ENCODE data around the gene STARD6.
"Not testable (repeated sequence)": the region's sequence is repeated elsewhere in the genome, so short reads cannot be mapped to it uniquely, and the experiment has no call there.

The STARD6 gene

DNA sequence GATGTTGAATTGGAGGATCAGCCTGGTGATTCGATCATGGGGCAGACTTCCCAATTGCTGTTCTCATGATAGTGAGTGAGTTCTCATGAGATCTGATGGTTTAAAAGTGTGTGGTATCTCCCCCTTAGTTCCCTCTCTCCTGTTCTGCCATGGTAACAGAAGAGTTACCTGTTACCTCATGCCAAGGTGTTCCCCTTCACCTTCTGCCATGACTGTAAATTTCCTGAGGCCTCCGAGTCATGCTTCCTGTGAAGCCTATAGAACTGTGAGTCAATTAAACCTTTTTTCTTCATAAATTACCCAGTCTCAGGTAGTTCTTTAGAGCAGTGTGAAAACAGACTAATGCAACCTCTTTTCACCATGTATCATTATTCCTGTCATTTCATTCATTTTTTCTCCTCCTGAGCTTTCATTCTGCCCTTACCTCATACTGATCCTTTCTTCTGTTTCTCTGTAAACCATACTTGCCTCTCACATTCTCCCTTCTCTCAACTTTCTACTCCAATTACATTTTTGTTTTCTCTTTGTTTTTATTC, 22.0 kb downstream of the STARD6 start:
- no peak for FAIRE-seq

DNA sequence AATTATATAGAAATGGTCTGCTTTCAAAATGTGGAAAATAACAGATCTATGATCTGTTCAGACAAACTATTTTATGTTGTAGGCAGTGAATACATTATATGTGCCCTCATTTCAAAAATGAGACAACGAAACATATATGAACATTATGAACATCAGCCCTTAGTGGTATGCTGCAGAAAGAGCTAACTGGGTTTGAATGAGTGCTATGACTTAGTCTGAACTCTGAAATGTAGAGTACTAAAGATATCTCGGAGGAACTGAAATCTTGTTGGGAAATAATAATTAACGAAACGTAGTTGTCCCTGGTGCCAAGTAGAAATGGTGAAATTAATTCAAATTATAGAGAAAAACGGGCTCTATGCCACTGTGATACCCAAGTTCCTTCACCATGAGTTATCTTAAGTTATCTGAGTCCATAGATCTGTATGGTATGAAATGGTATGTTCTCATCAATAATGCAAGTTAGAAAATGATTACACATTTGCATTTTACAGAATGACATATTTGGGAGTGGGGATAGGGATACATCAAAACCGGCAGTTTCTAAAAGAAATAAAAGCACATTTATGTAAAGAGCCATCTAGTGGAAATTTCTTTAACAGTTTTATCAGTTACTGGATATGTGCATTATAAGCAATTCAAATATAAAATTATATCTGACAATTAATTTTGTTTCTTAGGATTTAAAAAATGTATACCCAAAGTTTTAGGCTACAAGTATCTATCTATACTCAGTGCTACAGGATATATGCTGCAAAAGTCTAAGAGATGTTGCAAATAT, 26.7 kb downstream of the STARD6 start:
- no peak for FAIRE-seq

GRCh38 chr18:54329787-54330186, 27.9 kb downstream of the STARD6 start:
- FAIRE-seq, result no peak

- FAIRE-seq, result no peak
Measured at GRCh38 chr18:54327818-54328217, 29.8 kb downstream of the STARD6 start.

- FAIRE-seq, result no peak
Measured at GRCh38 chr18:54323970-54324369, 33.7 kb downstream of the STARD6 start.

- no peak for FAIRE-seq
Measured at GRCh38 chr18:54323561-54323960, 34.1 kb downstream of the STARD6 start.

GRCh38 chr18:54316071-54316820, 41.4 kb downstream of the STARD6 start:
- FAIRE-seq, result no peak

DNA sequence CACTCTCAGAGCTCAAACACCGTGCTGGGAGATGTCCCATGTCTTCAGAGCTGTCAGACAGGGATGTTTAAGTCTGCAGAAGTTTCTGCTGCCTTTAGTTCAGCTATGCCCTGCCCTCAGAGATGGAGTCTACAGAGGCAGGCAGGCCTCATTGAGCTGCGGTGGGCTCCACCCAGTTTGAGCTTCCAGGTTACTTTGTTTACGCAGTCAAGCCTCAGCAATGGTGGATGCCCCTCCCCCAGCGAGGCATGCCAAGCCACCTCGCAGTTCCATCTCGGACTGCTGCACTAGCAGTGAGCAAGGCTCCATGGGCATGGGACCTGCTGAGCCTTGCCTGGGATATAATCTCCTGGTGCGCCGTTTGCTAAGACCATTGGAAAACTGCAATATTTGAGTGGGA, 48.1 kb downstream of the STARD6 start:
- not testable (repeated sequence) for FAIRE-seq

DNA sequence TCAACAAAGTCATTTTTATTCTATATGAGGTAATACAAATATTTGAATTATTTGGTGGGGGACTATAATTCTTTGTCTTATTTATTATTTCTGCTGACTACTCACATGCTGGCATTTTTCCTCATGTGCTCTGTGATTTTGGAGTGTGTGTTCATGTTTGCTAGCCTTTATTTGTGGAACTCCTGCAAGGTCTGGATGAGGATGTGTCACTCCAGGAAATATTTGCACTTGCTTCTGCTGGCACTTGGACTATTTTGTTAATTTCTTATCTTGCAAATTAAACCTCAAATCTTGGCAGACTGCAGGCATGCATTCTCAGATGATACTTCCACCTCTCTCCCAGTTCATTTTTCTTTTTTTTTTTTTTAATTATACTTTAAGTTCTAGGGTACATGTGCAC, 54.2 kb downstream of the STARD6 start:
- no peak for FAIRE-seq

- not testable (repeated sequence) for FAIRE-seq
Measured at GRCh38 chr18:54298991-54299390, 58.7 kb downstream of the STARD6 start.

GRCh38 chr18:54296062-54296461, 61.6 kb downstream of the STARD6 start:
- no peak for FAIRE-seq

- no peak for FAIRE-seq
Measured at GRCh38 chr18:54294274-54294673, 63.4 kb downstream of the STARD6 start.

GRCh38 chr18:54284981-54285785, 72.5 kb downstream of the STARD6 start:
- FAIRE-seq, result no peak

DNA sequence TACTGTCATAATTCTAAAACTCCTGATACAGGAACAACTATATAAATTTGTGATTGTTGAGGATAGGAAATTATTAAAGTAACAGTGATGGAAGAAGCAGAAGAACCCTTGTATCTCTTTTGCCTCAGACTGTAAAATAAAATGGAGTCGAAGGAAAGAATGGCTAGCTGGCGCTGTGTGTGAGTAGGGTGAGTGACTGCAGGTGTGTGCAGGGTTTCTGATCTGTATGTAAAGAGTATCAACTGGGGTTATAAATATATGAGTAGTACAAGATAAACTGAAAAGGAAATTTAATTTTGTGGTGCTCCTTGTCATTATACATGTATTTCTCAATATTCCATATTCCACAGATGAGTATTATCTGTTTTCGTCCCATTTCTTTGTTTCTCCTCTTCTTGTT, 73.1 kb downstream of the STARD6 start:
- no peak for FAIRE-seq

- no peak for FAIRE-seq
Measured at GRCh38 chr18:54280220-54280569, 77.5 kb downstream of the STARD6 start.

- FAIRE-seq, result no peak
Measured at GRCh38 chr18:54279477-54280219, 78.0 kb downstream of the STARD6 start.

DNA sequence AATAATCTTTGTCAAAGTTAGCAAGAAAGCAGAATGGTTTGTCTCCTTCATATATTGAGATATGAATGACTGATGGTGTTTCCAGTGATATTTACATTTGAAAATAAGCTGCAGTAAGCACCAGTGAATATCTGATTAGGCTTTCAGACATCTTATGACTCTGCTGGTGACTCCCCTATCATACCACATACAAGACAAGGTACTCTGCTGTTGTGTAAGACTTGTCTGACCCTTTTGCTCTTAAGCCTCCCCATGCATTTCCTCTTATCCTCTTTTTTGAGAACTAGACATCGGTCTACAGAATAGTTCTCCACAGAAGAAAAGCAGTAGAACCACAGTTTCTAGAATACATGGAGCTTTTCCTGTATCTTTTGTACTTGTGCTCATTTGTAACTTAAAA, 79.0 kb downstream of the STARD6 start:
- FAIRE-seq, result no peak

DNA sequence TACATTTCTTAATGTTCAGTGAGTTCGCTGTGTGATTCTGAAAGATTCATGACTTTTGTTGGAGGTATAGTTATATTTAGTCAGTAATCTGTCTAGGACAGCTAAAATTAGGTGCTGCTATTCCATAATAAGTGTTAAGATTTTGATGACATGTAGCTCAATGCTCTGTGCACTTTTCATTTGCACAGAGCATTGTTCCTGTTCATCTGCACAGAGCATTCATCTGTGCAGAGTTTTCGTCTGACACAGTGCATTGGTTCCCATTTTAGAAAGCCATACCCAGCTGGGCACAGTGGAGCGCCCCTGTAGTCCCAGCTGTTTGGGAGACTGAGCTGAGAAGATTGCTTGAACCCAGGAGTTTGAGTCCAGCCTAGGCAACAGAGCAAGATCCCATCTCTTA, 79.8 kb downstream of the STARD6 start:
- FAIRE-seq, result no peak
